NCI-H1694 (cell line): ENCODE data around the gene ZNF117.
A peak's percentile ranks its signal among the peaks of the same experiment; 100 is the strongest.
"Not testable (repeated sequence)": the region's sequence is repeated elsewhere in the genome, so short reads cannot be mapped to it uniquely, and the experiment has no call there.

Source experiments
- DNase-seq: peaks from one replicate; lab custom pipeline; 2025; lab: John Stamatoyannopoulos, UW

The ZNF117 gene

DNA sequence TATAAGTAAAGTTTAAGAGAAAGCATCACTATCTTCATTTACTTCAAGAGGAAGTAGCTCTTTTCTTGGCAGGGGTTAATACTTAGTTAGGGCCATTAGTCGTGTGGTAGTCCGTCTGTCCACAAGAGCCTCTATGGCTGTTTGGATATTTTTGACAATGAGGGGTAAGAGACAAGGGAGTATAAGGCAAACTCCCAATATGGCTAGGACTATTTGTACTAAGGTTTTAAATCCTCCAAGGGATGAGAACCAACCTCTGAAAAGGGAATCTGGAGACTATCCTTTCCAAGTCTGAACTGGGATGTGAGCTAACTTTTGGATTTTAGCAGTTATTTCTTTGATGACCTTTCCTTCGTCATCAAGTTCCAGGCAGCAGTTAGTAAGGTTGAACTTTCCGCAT, at the start of gene ZNF117:
TSS of gene ZNF117 (minus strand) at position 101 of the 400 bp plus-strand sequence.
- DNase-seq, result no peak

GRCh38 chr7:65038767-65039166, 47.9 kb upstream of the ZNF117 start:
- not testable (repeated sequence) for DNase-seq

- DNase-seq, result peak; percentile 55
Observed at GRCh38 chr7:65037740-65038688, 47.2 kb upstream of the ZNF117 start.

DNA sequence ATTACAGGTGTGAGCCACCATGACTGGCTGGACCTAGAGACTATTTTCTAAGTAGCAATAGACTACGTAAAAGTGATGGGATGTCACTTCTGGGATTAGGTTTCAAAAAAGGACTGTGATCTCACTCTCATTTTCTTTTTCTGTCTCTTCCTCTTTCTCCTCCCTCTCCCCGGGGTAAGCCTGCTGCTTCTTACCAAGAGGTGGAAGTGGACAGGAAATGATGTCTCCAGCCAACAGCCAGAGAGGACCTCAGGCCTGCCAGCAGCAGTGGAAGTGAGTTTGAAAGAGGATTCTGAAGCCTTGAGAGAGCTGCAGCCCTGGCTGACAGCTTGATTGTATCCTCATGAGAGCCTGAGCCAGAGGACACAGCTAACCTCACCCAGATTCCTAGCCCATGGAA, 45.7 kb upstream of the ZNF117 start:
- not testable (repeated sequence) for DNase-seq

DNA sequence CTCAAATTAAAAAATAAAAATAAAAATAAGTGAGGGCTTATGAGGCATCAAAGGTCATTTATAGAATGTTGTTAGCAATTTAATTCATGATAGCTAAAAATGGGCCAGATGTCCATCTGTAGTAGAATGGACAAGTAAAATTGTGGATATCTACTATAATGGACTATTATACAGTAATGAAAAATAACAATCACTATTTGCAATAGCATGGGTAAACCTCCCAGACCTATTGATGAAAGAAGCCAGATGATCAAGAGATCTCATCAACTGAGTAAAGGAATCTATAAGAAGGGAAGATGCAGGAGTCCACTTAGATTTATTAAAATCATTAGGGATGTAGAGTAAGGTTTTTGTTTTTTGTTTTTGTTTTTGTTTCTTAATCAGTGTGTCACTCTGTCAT, 44.6 kb upstream of the ZNF117 start:
- DNase-seq, result not testable (repeated sequence)

DNA sequence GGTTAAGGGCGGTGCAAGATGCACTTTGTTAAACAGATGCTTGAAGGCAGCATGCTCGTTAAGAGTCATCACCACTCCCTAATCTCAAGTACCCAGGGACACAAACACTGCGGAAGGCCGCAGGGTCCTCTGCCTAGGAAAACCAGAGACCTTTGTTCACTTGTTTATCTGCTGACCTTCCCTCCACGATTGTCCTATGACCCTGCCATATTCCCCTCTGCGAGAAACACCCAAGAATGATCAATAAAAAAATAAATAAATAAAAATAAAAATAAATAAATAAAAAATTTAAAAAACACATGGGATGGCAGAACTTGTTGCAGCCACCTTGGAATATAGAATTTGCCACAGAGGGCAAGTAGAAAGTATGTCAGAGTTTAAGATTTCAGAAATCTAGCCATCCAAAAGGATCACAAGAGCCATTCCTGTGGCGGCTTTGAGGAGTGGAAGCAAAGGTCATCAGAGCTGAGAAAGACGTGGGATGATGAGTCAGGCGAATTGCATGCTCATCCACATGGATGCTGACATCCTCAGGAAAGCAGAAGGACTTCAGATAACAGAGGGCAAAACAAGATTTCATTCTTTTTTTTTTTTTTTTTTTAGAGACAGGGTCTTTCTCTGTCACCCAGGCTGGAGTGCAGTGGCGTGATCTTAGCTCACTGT, 43.4 kb upstream of the ZNF117 start:
- DNase-seq, result not testable (repeated sequence)

DNA sequence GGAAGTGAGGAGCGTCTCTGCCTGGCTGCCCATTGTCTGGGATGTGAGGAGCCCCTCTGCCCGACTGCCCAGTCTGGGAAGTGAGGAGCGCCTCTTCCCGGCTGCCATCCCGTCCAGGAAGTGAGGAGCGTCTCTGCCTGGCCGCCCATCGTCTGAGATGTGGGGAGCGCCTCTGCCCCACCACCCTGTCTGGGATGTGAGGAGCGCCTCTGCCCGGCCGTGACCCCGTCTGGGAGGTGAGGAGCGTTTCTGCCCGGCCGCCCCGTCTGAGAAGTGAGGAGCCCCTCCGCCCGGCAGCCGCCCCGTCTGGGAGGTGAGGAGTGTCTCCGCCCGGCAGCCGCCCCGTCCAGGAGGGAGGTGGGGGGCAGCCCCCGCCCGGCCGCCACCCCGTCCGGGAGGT, 42.6 kb upstream of the ZNF117 start:
- not testable (repeated sequence) for DNase-seq

- not testable (repeated sequence) for DNase-seq
Observed at GRCh38 chr7:65025023-65025422, 34.2 kb upstream of the ZNF117 start.

GRCh38 chr7:65020978-65021377, 30.1 kb upstream of the ZNF117 start:
- DNase-seq, result not testable (repeated sequence)

GRCh38 chr7:65009881-65010280, 19.0 kb upstream of the ZNF117 start:
- not testable (repeated sequence) for DNase-seq

DNA sequence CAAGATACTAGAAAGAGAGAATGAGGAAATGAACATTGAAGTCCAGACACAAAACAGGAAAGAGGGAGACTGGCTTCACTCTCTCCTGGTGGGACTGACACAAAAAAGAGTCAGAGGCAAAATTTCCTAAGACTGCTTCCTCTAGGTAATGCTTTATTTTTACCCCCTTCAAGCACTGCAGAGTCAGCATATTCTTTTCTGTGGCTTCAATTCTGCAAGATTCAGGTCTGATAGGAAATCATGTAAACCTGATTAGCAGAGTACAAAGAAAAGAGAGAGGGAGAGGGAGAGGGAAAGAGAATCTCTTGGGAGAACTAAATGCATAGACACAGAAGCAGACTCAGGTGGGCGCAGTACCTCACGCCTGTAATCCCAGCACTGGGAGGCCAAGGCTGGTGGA, 18.6 kb upstream of the ZNF117 start:
- DNase-seq, result not testable (repeated sequence)

GRCh38 chr7:65007036-65007435, 16.2 kb upstream of the ZNF117 start:
- DNase-seq, result not testable (repeated sequence)

DNA sequence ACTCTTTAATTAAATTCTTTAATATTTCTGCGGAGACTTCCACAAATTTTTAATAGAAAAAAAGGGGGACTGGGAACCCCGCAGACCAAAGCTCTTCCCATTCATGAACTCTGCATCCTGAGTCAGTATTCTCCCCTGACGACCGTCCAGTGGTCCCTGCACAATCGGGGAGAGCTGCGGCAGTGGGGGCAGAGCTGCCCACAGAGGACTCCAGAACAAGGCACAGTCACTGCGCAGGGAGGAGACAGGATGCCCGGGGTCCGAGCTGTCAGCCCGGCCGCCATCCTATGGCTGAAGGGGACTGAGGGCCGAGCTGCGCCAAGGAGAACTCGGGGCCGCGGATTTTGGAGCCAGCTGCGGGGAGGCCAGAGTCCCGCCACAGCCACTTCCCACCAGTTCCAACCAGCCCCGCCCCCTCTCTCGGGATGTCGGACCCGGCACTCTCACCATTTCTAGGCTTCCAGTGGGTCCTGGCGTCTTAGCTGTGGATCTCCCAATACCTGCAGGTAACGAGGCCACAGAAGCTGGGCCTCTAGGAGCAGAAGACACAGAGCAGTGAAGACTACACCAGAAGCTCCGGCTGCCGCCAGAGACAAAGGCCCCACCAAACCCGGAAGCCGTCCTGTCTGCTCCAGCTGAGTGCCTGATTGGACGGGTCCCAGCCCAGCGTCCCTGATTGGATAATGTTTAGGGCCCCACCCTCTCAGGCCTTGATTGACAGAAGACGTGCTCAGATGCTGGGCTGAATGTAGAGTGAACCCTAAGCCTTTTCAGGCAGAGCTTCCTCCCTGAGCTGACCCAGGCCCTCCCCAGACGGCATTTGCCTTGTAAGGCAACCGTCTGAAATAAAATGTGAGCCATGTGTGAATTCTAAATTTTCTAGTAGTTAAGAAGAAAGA, 15.5 kb upstream of the ZNF117 start, which contains the start of gene ERV3-1:
TSS of gene ERV3-1 (minus strand) at position 594 of the 899 bp plus-strand sequence. CDS start 13,661 bp downstream, outside the sequence.
- peak; percentile 96 for DNase-seq

DNA sequence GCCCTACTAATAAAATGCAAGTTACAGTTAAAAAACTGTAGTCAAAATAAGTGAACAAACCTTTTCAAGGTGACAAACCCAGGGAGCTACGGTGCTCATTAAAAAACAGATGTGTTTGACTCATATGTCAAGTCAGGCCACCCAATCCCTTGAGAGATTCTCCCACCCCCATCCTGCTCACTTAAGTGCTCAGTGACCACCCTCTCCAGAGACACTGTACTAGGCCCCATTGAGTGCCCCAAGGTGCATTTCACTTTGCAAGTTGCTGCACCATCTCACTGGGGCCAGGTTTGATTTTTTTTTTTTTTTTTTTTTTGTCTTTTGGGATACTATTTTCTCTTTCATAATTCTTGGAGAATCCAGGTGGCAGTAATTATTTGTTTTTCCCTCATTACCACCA, 13.7 kb upstream of the ZNF117 start:
- DNase-seq, result no peak

DNA sequence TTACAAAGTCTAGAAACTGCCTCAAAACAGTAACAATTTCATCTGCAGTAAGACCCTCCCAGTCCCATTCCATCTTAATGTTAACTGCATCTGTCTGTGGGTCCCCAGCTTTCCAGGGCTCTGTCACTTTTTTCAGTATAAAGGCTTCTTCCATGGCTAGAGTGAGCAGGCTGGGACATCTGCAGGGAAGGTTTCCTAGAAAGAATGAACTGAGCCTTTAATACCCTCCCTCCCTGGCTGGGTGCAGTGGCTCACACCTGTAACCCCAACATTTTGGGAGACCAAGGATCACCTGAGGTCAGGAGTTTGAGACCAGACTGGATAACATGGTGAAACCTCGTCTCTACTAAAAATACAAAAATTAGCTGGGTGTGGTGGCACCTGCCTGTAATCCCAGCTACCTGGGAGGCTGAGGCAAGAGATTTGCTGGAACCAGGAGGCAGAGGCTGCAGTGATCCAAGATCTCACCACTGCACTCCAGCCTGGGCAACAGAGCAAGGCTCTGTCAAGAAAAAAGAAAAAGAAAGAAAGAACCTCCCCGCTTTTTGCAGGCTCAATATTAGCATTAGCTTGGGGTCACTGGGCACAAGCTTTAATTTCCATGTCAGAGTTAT, 12.2 kb upstream of the ZNF117 start:
- DNase-seq, result no peak

DNA sequence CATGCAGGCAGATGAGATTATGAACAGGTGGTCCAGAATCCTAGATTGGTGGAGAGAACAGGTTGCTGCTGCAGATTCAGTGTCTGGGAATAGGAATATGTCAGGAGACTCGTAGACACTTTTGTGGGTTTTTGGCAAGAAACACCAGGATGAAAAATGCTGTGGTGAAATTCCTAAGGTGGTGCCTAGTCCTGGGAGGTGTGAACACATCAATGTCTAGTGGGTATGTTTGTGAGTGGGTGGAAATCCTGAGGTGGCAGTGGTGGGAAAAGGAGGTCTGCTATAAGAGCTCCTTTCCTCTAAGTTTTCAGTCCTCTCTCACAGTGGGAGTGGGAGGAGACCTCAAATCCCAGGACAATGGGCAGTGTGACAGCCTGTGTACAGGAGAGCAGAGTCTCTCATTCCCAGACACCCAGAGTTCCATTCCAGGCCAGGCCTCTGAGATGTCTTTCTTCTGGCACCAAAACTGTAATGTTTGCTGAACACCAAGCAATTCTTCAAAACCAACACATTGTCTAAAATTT, 10.5 kb upstream of the ZNF117 start:
- no peak for DNase-seq

- DNase-seq, result no peak
Observed at GRCh38 chr7:64999165-65000004, 8.5 kb upstream of the ZNF117 start.

- DNase-seq, result no peak
Observed at GRCh38 chr7:64998865-64999164, 8.0 kb upstream of the ZNF117 start.

DNA sequence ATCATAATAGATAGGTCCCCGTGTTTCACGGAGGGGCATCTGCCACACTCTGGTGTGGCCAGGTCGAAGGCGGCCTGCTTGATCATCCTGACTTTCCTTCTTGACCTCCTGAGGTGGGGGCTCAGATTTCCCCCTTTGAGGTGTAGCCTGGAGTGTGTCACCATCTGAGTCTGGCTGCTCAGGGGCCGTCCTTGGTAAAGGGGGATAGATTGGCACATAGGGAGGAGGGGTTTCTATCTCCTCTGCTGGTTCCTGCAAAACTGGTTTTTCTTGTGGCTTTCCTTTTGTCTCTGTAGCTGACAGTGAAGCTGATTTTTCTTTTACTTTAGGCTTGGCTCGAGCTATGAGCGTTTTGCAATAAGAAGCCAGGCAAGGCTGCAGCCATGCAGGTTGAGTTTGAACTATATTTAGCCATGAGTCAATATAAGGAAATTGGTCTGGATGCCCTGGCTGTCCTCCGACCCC, 7.1 kb upstream of the ZNF117 start:
- no peak for DNase-seq

DNA sequence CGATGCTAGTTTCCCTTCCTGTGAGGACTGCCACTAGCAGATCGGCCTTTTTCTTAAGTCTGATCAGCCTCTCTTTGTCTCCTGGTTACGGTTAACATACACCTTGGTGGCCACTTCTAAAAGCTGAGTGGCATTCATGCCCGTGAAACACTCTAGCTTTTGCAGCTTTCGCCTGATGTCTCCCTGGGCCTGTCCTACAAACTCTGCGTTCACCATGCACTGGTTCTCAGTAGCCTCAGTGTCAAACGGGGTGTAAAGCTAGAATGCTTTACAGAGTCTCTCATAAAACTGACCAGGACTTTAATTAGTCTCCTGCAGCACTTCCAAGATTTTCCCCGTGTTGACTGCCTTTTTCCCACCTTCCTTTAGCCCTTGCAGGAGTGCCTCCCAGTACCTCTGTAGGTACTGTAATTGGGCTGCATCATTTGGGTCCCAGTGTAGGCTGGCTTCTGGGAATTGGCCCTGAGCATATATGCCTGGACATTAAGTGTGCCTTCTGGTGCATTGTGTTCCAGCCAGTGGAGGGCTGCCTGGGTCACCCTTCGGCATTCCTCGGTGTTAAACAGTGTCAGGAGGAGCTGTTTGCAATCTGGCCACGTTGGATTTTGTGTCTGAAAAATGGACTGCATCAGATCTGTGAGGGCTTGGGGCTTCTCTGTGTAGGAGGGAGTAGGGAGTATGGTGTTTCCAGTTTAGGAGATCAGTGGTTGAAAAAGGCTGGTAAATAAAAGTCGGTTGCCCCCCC, 6.5 kb upstream of the ZNF117 start:
- DNase-seq, result no peak
